Neural progenitor cell (in vitro differentiated cells): ENCODE measurements around the gene SH3BGR. TPM values are rescaled to one million over a fixed set of nuclear protein-coding genes. Genes with fewer than 3 reads are reported as not detected.
A peak's percentile ranks its signal among the peaks of the same experiment; 100 is the strongest.

Experiments used
- DNase-seq: peaks from one replicate; pipeline ENCODE4 v3.0.0-alpha.2; 2016; ENCODE audit warnings: low spot score
- H2AFZ ChIP-seq: fragments of 200-600 bp; sonication (generic); replicated peaks from 2 replicates; pipeline ENCODE4 v1.6.1; 2016; ENCODE audit warnings: antibody characterized with exemption
- H3F3A ChIP-seq: fragments of 200-600 bp; sonication (generic); 2 replicates; pipeline ENCODE4 v1.6.1; 2016; ENCODE audit warnings: antibody characterized with exemption, low read depth
- H3K27ac ChIP-seq: fragments of 200-600 bp; sonication (generic); 2 replicates; pipeline ENCODE4 v1.5.1; 2016; ENCODE audit warnings: mild to moderate bottlenecking
- H3K27me3 ChIP-seq: fragments of 200-600 bp; sonication (generic); 2 replicates; pipeline ENCODE4 v1.6.1; 2016; ENCODE audit warnings: mild to moderate bottlenecking, moderate library complexity
- H3K36me3 ChIP-seq: fragments of 200-600 bp; sonication (generic); 2 replicates; pipeline ENCODE4 v1.5.1; 2016
- H3K4me1 ChIP-seq: fragments of 200-600 bp; sonication (generic); 2 replicates; pipeline ENCODE4 v1.6.1; 2016; ENCODE audit warnings: mixed run types
- H3K4me2 ChIP-seq: fragments of 200-600 bp; sonication (generic); 2 replicates; pipeline ENCODE4 v1.6.1; 2016
- H3K4me3 ChIP-seq: fragments of 200-600 bp; sonication (generic); 2 replicates; pipeline ENCODE4 v1.5.1; 2016
- H3K79me2 ChIP-seq: fragments of 200-600 bp; sonication (generic); 2 replicates; pipeline ENCODE4 v1.6.1; 2016; ENCODE audit warnings: low read depth
- H3K9ac ChIP-seq: fragments of 200-600 bp; sonication (generic); 2 replicates; pipeline ENCODE4 v1.6.1; 2016
- H3K9me3 ChIP-seq: fragments of 200-600 bp; sonication (generic); 2 replicates; pipeline ENCODE4 v1.5.1; 2016; ENCODE audit warnings: low read depth
- H4K20me1 ChIP-seq: fragments of 200-600 bp; sonication (generic); 2 replicates; pipeline ENCODE4 v1.6.1; 2016; ENCODE audit warnings: low read depth
- H3K27ac Mint-ChIP-seq: 3 replicates; pipeline ENCODE4 v1.8.0; 2021; ENCODE audit warnings: mixed read lengths
- H3K27me3 Mint-ChIP-seq: 2 replicates; pipeline ENCODE4 v1.8.0; 2022; ENCODE audit warnings: low read depth, mild to moderate bottlenecking, inconsistent platforms, moderate library complexity, mixed read lengths; ENCODE audit not compliant: insufficient read depth
- H3K36me3 Mint-ChIP-seq: 3 replicates; pipeline ENCODE4 v1.8.0; 2021; ENCODE audit warnings: mixed read lengths
- H3K4me1 Mint-ChIP-seq: 3 replicates; pipeline ENCODE4 v1.8.0; 2021; ENCODE audit warnings: mixed read lengths
- H3K4me3 Mint-ChIP-seq: 3 replicates; pipeline ENCODE4 v1.8.0; 2021; ENCODE audit warnings: mild to moderate bottlenecking, moderate library complexity, mixed read lengths
- H3K9me3 Mint-ChIP-seq: 3 replicates; pipeline ENCODE4 v1.8.0; 2020; ENCODE audit warnings: mixed read lengths
- CTCF ChIP-seq: fragments of 200-600 bp; sonication (generic); IDR thresholded peaks from 2 replicates; pipeline ENCODE4 v1.5.1; 2017; ENCODE audit warnings: antibody characterized with exemption, mild to moderate bottlenecking
- EZH2 ChIP-seq: fragments of 200-600 bp; sonication (generic); IDR thresholded peaks from 2 replicates; pipeline ENCODE4 v1.6.1; 2017; ENCODE audit warnings: antibody characterized with exemption, mild to moderate bottlenecking, moderate library complexity
- EZH2phosphoT487 ChIP-seq: fragments of 200-600 bp; sonication (generic); IDR thresholded peaks from 2 replicates; pipeline ENCODE4 v1.6.1; 2017; ENCODE audit warnings: antibody characterized with exemption
- total RNA-seq: library from RNA; depleted of rRNA; stranded (reverse); fragments of >200 nt; gene quantifications from 2 replicates; pipeline ENCODE4 v1.2.3, GENCODE V29; 2015; ENCODE audit warnings: low replicate concordance

SH3BGR gene
- total RNA-seq, 1 donor from 2014 or later = 12.2 TPM

- no peak for TF ChIP-seq EZH2
- TF ChIP-seq CTCF = no peak
- TF ChIP-seq EZH2phosphoT487 = no peak
- Histone ChIP-seq H3K4me3 (no peak overlapping the region), H3K4me1 (peaks cover 11% of the 10 kb centered on the region), H3K27me3 (no peaks in the 10 kb centered on the region), H3K9me3 (no peaks in the 10 kb centered on the region), H3K4me2 (no peak overlapping the region), H3F3A (no peaks in the 10 kb centered on the region), H4K20me1 (no peaks in the 10 kb centered on the region), H3K27ac (no peak overlapping the region), H2AFZ (no peak overlapping the region), H3K79me2 (no peaks in the 10 kb centered on the region), H3K9ac (no peak overlapping the region), H3K36me3 (no peaks in the 10 kb centered on the region)
- DNase-seq = no peak
- peaks cover 5% of the 10 kb centered on the region for H3K4me1 Mint-ChIP-seq
- no peak overlapping the region for H3K27ac Mint-ChIP-seq
- no peak overlapping the region for H3K4me3 Mint-ChIP-seq
- peaks cover 1% of the 10 kb centered on the region for H3K36me3 Mint-ChIP-seq
- peaks cover 2% of the 10 kb centered on the region for H3K9me3 Mint-ChIP-seq
- H3K27me3 Mint-ChIP-seq = no peaks in the 10 kb centered on the region
Measured at GRCh38 chr21:39474611-39475010, 22.8 kb downstream of the SH3BGR start.

- H3K9ac ChIP-seq = no peak overlapping the region
- H3K79me2 ChIP-seq = no peaks in the 10 kb centered on the region
- peaks cover 17% of the 10 kb centered on the region for H3K4me1 ChIP-seq
- H3K27ac ChIP-seq = no peak overlapping the region
- no peak overlapping the region for H2AFZ ChIP-seq
- no peaks in the 10 kb centered on the region for H3K9me3 ChIP-seq
- no peaks in the 10 kb centered on the region for H3K27me3 ChIP-seq
- TF ChIP-seq EZH2phosphoT487 (no peak), CTCF (no peak)
- H3K36me3 Mint-ChIP-seq = no peaks in the 10 kb centered on the region
- peaks cover 2% of the 10 kb centered on the region for H3K4me1 Mint-ChIP-seq
- no peaks in the 10 kb centered on the region for H3F3A ChIP-seq
- no peak overlapping the region for H3K4me3 Mint-ChIP-seq
- peak overlapping the region; percentile 1 for H3K4me2 ChIP-seq
- no peak overlapping the region for H3K4me3 ChIP-seq
- no peak for DNase-seq
- H3K36me3 ChIP-seq = no peaks in the 10 kb centered on the region
- H3K27me3 Mint-ChIP-seq = no peaks in the 10 kb centered on the region
- no peaks in the 10 kb centered on the region for H3K9me3 Mint-ChIP-seq
- no peaks in the 10 kb centered on the region for H4K20me1 ChIP-seq
- no peak overlapping the region for H3K27ac Mint-ChIP-seq
Measured at GRCh38 chr21:39479164-39479813, 27.5 kb downstream of the SH3BGR start.

- H3K4me1 ChIP-seq = peaks cover 17% of the 10 kb centered on the region
- no peaks in the 10 kb centered on the region for H3K9me3 Mint-ChIP-seq
- no peak for DNase-seq
- no peaks in the 10 kb centered on the region for H4K20me1 ChIP-seq
- no peaks in the 10 kb centered on the region for H3K27me3 Mint-ChIP-seq
- peaks cover 2% of the 10 kb centered on the region for H3K4me1 Mint-ChIP-seq
- H3K27ac ChIP-seq = no peak overlapping the region
- no peaks in the 10 kb centered on the region for H3K36me3 Mint-ChIP-seq
- no peaks in the 10 kb centered on the region for H3K9me3 ChIP-seq
- H2AFZ ChIP-seq = no peak overlapping the region
- no peaks in the 10 kb centered on the region for H3K27me3 ChIP-seq
- H3K27ac Mint-ChIP-seq = no peak overlapping the region
- no peaks in the 10 kb centered on the region for H3K36me3 ChIP-seq
- TF ChIP-seq CTCF = no peak
- TF ChIP-seq EZH2 = no peak
- no peaks in the 10 kb centered on the region for H3K79me2 ChIP-seq
- H3K9ac ChIP-seq = no peak overlapping the region
- no peak overlapping the region for H3K4me3 ChIP-seq
- H3K4me2 ChIP-seq = peak overlapping the region; percentile 1
- H3K4me3 Mint-ChIP-seq = no peak overlapping the region
- H3F3A ChIP-seq = no peaks in the 10 kb centered on the region
Measured at GRCh38 chr21:39479814-39480182, 28.0 kb downstream of the SH3BGR start.
